Limb (tissue), 2 donors: Measurements from ENCODE around the gene VWA2.

Source experiments
- DNase-seq, 2 donors: peaks; one replicate each; pipeline ENCODE4 v3.0.0-alpha.2; 2016; ENCODE audit errors: extremely low spot score in 2 of 2

Gene VWA2

DNA sequence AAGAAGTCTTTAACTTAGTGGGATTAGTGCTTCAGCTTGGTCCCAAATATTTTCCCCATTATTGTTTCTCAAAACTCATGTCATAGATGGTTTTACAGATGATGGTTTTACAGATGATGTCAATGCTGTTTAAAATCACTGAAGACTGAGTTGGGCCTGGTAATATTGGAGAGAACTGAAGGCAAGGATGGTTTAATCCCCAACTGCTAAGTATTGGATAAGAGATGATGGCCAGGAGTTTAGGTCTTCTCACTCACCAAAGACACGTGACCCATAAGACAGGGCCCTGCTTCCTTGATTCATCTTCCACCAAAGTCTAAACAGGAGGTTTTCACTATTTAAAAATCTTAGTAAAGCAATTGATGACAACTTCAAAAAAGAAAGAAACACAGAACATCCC, 56.3 kb downstream of the VWA2 start:
- no peak for DNase-seq

DNA sequence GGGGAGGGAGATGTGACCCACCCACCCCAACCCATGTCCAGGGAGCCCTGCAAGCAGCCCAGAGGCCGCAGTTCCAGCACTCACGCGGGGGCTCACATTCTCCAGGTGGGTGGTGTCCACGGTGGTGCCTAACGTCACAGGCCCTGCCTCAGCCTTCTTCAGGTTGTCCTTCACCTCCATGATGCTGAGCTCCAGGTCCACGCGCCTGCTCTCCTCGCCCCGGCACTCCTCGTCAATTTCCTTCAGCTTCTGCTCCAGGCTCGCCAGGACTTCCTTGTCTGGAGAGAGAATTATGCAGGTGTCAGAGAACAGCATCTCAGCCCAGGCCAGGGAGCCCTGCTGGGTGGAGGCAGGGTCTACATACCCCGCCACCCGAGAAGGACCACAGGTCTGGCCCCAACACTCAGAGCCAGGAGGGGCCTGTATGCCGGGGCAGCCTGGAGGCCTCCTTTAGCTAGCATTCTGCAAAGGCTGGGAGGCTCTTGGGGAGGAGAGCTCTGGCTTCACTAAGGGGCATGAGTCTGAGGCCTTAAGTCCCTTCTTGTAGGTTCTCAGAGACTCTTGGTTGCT, 58.2 kb downstream of the VWA2 start:
- DNase-seq: no peak

GRCh38 chr10:114300036-114300645, 61.1 kb downstream of the VWA2 start:
- DNase-seq: no peak

DNA sequence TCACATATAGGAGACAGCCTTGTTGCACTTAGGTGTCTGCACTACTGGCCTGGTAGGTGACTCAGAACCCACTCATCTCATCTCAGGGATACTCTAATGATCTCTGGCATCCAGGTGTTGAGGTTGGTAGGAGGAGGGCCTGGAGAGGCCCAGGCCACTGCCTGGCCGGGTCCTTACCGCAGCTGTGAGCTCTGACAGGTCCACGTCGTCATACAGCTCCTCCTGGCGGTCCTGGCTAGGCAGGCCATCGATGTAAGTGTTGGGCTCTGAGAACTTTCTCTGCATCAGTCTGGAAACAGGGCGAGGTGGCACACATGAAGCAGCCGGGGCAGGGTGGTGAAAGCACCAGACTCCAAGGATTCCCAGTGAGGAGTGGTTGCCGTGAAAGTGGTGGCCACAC, 62.1 kb downstream of the VWA2 start:
- DNase-seq: no peak

- no peak for DNase-seq
Observed at GRCh38 chr10:114301951-114302710, 63.1 kb downstream of the VWA2 start.

DNA sequence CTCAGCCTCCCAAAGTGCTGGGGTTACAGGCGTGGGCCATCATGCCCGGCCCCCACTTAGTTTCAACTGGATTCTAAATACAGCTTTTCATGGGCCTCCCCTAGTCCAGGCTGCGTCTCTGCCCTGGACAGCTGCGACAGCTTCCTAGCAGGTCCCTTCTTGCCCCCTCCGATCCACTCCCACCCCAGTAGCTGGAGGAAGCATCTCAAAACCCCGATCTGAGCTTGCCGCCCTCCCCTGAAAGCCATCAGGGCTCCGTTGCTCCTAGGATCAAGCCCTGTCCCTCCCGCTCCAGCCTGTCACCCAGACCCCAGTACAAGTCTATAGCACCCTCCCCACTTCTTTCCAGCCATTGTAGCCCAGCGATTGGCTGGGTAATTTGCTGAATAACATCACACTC, 64.5 kb downstream of the VWA2 start:
- DNase-seq: no peak

DNA sequence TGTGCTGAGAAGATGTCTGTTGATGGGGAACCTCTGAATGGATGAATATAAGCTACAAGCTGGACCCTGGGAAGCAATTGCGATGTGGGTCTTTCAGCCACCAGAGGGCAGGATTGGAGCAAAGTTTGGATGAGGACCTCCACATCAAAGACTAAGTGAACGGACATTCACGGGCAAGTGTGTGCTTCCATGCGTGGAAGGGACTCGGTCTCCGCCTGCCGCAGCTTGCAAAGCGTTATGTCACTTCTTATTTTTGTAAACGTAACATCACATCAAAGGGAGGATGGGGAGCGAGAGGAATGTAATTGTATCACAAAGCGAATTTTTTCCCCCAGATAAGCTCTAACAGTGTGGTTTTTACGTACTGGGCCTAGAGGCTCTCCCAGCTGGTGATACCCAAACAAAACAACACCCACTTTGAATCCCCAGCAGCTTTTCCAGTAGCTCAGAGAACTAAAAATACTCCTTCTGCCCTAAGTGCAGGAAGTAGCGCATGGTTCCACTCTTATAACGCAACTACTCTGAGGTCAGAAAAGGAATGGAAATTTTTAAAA, 65.0 kb downstream of the VWA2 start:
- DNase-seq: peak; percentile 89 to 92

- peak; percentile 17 to 85 for DNase-seq
Observed at GRCh38 chr10:114304571-114305421, 65.7 kb downstream of the VWA2 start.

GRCh38 chr10:114305521-114305925, 66.5 kb downstream of the VWA2 start:
- DNase-seq: no peak

GRCh38 chr10:114306116-114306973, 67.3 kb downstream of the VWA2 start:
- no peak for DNase-seq

- no peak for DNase-seq
Observed at GRCh38 chr10:114307731-114308130, 68.7 kb downstream of the VWA2 start.

DNA sequence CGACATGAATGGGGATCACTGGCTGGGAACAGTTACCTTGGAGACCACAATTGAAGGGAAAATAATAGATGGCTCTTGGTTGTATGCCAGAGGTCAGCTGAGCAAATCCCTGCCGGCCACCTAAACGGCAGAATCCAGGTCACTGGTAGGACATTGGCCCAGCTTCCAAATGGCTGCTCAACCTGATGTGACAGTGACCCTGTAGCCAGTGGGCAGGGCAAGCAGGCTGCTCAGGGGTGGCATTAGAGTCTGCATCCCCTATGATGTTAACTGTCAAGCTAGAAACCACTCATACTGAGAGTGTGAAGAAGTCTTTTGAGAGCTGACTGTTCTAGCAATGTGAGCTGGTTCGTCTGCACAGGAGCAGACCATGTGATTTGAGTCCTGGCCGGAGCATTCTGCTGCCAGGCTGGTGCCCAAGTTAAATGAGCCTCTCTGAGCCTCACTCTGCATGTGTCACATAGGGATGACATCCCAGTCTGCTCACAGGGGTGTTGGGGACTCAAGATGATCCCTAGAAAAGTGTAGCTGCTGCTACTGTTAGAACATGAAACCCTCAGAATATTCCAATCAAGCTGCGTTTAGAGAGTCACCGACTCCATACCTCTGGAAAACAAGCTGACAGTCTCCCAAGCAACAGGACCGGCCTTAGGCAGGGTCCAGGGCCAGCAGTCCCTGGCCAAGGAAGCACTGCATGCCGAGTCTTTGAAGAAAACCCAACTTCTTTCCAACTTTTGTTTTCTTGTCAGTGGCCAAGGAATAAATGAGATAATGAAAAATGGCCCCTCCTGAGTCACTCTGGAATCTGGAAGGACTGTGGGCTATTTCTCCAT, 69.7 kb downstream of the VWA2 start:
- DNase-seq: no peak

GRCh38 chr10:114309364-114309651, 70.3 kb downstream of the VWA2 start:
- DNase-seq: no peak

GRCh38 chr10:114310346-114310745, 71.3 kb downstream of the VWA2 start:
- DNase-seq: no peak

DNA sequence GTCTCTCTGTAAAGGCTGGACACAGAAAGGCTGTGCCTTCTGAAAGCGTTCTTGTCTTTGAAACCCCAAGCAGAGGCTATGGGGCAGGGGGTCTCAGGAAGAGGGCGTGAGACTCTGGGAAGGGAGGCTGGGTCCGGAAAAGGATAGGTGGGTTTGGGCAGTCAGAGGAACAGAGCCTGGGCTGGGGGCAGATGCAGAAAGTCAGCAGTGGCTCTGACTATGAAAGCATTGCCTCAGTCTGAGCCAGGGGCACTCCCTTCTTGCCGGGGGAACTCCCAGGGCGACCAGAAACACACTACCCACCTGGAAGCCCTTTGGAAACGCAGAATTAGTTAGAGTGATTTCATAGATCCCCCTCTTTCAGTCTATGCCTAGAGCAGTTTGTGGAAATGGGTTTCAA, 72.0 kb downstream of the VWA2 start:
- DNase-seq: no peak

GRCh38 chr10:114311496-114312209, 72.6 kb downstream of the VWA2 start:
- DNase-seq: no peak

DNA sequence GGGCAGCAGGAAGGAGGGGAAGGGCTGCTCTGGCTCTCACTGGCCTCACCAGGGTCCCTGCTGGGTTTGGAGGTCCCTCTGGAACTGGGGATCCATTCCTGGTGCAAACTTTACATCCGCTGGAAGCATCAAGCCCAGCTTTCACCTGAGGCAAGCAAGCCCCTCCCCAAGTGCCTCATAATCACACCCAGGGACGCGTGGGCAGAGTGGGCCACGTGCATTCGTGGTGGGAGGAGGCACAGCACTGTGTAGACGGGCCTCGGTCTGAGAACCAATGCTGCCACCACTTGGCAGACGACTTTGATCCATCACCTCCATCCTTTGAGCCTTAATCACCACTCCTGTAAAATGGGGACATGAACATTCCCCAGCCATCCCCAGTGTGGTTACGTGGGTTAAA, 74.1 kb downstream of the VWA2 start:
- no peak for DNase-seq

DNA sequence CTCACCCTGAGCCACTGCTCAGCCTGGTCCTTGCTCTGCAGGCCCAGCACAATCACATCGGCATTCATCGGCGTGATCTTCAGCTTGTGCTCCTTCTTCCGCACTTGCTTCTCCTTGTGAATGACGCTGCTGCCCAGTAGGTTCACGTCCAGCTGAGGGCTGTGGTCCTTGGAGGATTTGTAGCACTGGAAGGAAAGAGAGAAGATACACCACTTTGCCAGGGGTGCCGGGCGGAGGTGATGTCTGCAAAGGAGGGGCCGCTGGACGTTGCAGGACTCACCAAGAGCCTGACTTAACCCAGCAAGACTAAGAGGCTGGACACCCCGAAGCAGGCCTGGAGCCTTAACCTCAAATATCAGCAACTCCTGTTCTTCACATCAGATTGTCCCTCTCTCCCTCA, 74.8 kb downstream of the VWA2 start:
- no peak for DNase-seq
